NCI-H345 treated with DMSO at 0.1 percent for 48 hours (cell line): ENCODE data around the gene CC2D2A.

Source experiments
- DNase-seq: peaks from one replicate; lab custom pipeline; 2025; ENCODE audit not compliant: unreplicated experiment; lab: John Stamatoyannopoulos, UW

CC2D2A gene

GRCh38 chr4:15459706-15460105 lies 10.0 kb upstream of the CC2D2A start:
- DNase-seq: no peak

DNA sequence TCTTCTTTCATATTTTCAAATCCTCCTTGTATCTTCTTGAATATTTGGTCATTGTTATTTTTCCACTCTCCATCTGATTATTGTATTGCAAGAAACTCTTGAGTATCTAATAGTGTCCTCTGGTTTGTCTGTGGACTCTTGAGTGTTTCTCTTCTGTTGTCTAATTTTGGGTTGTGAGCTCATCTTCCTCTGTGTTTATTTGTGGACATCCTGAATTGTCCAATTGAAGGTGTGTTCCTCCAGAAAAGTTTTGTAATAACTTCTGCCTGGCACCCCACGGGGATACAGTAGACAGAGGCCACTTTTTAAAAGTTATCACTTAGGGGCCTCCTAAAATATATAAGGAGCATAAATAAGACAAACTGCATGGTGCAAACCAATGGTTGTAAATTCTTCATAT lies 3.1 kb upstream of the CC2D2A start:
- no peak for DNase-seq

GRCh38 chr4:15470128-15470475 lies 420 bp downstream of the CC2D2A start:
- DNase-seq: no peak

DNA sequence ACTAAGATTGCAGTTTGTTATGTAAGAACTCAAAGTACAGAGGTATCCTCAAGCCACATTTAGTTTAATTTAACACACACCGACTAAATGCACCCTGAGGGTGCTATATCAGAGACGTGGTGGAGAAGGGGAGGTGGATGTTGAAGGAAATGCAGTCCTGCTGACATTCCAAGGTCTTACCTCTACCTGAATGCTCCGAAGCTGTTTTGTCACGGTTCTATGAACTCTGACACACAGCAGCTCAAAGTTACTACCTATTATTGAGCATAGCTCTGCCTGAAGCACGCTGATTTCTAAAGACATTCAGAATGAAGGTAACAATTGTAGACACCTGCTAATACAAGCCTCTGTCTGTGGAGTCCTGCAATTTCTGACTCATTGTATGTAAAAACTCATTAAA lies 6.7 kb downstream of the CC2D2A start:
- DNase-seq: no peak

- no peak for DNase-seq
Observed at GRCh38 chr4:15478724-15479088, 9.0 kb downstream of the CC2D2A start.

GRCh38 chr4:15479089-15479912 lies 9.6 kb downstream of the CC2D2A start:
- peak; percentile 48 for DNase-seq

GRCh38 chr4:15479913-15480185 lies 10.2 kb downstream of the CC2D2A start:
- no peak for DNase-seq

DNA sequence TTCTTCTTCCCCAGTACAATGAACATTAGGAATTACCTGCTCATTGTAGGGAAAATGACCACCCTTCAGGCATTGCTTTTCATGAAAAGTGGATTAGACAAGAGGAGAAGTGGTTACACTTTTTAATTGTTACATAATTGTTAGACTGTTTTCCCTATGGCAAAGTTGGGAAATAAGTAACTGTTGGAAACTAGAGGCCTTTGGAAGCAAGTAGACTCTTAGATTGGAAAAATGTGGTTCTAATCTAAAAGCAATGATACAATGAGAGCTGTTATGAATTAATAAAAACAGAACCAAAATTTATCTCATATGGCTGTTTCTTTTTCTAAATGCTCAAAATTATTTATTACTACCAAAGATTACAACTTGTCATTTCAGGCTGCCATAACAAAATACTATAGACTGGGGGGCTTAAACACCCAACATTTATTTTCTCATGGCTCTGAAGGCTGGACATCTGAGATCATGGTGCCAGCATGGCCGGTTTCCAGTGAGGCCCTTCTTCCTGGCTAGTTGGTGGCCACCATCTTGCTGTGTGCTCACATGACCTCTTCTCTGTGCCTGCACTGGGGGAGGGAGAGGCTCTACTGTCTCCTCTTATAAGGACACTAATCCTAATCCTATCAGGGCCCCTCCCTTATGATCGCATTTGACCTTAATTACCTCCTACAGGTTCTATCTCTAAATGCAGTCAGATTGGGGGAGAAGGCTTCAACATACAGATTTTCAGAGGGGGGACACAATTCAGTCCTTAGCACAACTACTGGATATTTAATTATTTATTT lies 12.5 kb downstream of the CC2D2A start:
- DNase-seq: no peak

DNA sequence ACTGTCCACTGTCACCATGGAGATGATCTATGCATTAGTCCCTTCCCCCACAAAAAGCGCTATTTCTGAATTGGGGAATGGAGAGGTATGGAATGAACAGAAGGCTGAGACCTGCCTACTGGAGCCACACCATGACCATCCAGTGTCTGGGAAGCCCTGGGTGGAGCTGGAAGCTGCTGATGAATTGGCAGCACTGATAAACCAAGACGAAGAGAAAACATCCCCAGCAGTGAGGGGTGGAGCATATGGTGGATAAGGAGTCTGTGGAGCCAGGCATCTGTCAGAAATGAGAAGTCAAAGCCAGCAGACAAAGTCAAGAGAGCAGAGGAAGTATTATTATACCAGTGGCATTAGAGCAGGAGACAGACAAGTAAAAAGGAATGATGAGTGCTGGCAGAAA lies 13.2 kb downstream of the CC2D2A start:
- DNase-seq: no peak

DNA sequence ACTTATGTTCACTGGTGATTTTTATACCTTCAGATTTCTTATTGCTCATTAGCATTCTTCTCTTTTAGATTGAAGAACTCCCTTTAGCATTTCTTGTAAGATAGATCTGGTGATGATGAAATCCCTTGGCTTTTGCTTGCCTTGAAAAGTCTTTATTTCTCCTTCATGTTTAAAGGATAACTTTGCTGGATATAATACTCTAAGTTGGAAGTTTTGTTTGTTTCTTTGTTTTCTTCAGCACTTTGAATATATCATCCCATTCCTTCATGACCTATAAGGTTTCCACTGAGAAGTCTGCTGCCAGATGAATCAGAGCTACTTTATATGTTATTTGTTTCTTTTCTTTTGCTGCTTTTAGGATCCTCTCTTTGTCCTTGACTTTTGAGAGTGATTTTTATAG lies 18.5 kb downstream of the CC2D2A start:
- DNase-seq: no peak

GRCh38 chr4:15488658-15489470 lies 19.2 kb downstream of the CC2D2A start:
- no peak for DNase-seq

GRCh38 chr4:15489551-15489950 lies 19.9 kb downstream of the CC2D2A start:
- DNase-seq: no peak

GRCh38 chr4:15493411-15493810 lies 23.7 kb downstream of the CC2D2A start:
- no peak for DNase-seq

DNA sequence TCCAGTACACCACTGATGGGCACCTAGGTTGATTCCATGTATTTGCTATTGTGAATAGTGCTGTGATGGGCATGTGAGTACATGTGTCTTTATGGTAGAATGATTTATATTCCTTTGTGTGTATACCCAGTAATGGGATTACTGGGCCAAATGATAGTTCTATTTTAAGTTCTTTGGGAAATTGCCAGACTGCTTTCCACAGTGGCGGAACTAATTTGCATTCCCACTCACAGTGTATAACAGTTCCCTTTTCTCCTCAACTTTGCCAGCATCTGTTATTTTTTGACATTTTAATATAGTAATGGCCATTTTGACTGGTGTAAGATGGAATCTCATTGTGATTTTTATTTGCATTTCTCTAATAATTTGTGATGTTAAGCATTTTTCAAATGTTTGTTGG lies 25.9 kb downstream of the CC2D2A start:
- DNase-seq: no peak

DNA sequence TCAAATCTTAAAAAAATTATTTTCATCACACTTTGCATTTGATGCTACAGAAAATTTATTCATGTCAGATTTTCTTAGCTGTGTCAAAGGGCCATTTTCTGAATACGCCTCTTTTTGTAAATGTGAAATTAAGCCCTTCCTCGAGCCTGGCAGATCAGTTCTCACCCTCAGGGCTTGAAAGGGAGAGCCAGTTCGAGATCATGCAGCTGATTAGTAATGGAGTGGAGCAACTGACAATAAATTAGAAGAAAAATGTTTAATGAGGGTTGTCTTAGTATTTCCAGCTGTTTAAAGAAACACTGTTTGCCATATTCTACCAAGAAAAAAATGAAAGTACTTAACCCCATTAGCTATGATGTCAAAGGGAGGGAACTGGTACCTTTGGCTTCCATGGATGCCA lies 28.7 kb downstream of the CC2D2A start:
- no peak for DNase-seq

GRCh38 chr4:15500701-15501100 lies 31.0 kb downstream of the CC2D2A start:
- no peak for DNase-seq

GRCh38 chr4:15501941-15502340 lies 32.3 kb downstream of the CC2D2A start:
- DNase-seq: no peak

- DNase-seq: no peak
Observed at GRCh38 chr4:15502384-15502783, 32.7 kb downstream of the CC2D2A start.

DNA sequence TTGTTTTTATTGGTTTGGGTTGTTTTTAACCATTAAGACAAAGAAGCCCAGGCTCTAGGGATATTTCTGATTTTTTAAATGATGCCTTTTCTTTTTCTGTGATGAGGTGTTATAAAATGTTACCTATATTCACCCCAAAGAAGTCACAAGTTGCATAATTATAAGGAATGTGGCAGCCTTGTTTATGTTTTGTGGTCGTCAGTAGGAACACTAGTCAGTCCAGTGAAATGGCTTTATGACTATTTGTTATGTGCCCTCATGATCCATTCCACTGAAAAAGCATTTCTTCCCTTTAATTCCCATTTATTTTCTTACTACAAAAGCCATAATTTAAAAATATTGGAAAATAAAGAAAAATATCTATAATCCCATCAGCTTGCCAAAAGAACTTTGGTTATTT lies 34.4 kb downstream of the CC2D2A start:
- no peak for DNase-seq

DNA sequence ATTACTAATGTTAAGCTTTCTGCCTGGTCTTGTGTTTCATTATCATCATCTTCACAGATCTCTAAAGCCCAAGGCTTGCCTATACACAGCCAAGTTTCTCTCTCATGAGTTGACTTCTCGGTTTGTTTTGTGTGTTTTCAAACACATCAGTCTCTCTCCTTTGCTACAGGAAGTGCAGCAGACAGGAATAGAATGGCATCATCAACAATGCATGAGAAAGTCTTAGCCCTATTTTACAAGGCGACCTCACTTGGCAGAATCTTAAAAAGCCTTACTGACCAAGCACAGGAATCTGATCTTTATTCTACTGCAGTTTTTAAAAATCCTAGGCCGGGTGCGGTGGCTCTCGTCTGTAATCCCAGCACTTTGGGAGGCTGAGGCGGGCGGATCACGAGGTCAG lies 36.8 kb downstream of the CC2D2A start:
- DNase-seq: no peak

DNA sequence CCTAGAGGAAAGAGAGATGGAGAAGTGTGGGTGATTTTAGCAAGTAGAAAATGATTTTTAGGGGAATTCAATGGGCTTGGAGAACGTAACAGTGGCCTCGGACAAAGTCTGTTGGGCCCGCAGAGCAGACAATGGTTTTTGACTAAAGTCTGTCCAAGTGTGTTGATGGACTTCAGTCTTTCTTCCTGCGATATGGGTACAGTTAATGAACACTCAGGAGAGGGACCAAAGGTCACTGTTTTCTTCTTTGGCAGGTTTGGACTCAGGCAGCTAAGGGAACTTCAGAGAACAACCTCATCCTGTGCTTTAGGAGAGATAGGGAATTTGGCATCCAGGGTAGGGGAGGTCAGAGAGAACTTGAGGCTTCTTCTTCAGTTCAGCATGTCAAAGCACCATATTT lies 38.0 kb downstream of the CC2D2A start:
- DNase-seq: no peak

DNA sequence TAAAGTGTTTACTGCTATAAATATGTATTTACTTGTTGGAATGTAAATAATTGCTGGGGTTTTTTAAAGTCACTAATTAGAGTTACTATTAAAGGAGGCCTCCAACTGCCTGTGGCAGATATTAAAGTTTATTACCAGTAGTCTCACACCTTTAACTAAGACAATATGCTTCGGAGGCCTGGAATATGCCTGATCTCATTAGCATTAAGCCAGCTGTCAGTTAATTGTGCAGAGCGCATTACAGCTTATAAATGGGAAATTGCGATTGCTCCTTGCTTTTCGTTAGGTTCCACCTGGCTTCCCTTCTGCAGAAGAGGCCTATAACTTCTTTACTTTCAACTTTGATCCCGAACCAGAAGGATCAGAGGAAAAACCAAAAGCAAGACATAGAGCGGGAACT lies 41.3 kb downstream of the CC2D2A start:
- DNase-seq: no peak
